Thyroid gland (tissue), 4 donors: Measurements from ENCODE around the gene ASIP. TPM values are rescaled to one million over a fixed set of nuclear protein-coding genes. Genes with fewer than 3 reads are reported as not detected.

Experiments
- DNase-seq, 2 donors: peaks; one replicate each; pipeline ENCODE4 v3.0.0-alpha.2; 2019
- H3K27ac ChIP-seq, 3 donors: fragments of 200-600 bp; sonication (generic); 1 replicate in 2 of 3; 2 replicates in 1 of 3; pipeline ENCODE4 v1.5.1; 2016 to 2019; ENCODE audit warnings: mild to moderate bottlenecking in 1 of 3, moderate library complexity in 1 of 3
- H3K27me3 ChIP-seq: fragments of 200-600 bp; sonication (generic); one replicate; pipeline ENCODE4 v1.5.1; 2019
- H3K36me3 ChIP-seq, 2 donors: fragments of 200-600 bp; sonication (generic); one replicate each; pipeline ENCODE4 v1.5.1; 2016 to 2019
- H3K4me1 ChIP-seq, 2 donors: fragments of 200-600 bp; sonication (generic); one replicate each; pipeline ENCODE4 v1.5.1; 2017 to 2019
- H3K4me3 ChIP-seq, 3 donors: fragments of 200-600 bp; sonication (generic); replicated peaks in 1 of 3; 1 replicate in 2 of 3; 2 replicates in 1 of 3; pipeline ENCODE4 v1.5.1; 2016; ENCODE audit warnings: mild to moderate bottlenecking in 1 of 3
- H3K9me3 ChIP-seq: fragments of 200-600 bp; sonication (generic); one replicate; pipeline ENCODE4 v1.5.1; 2017
- CTCF ChIP-seq, 6 experiments: fragments of 200-600 bp in 3 of 6; fragments of 450-650 bp in 3 of 6; sonication (generic) in 3 of 6; IDR thresholded peaks; one replicate each; pipeline ENCODE4 v1.5.1; 2016 to 2019; ENCODE audit warnings: antibody characterized with exemption in 6 of 6, mild to moderate bottlenecking in 2 of 6, inconsistent platforms in 1 of 6, moderate library complexity in 1 of 6
- POLR2A ChIP-seq, 2 donors: fragments of 450-650 bp; IDR thresholded peaks; one replicate each; pipeline ENCODE4 v1.6.1; 2017; ENCODE audit warnings: antibody characterized with exemption in 2 of 2, mild to moderate bottlenecking in 2 of 2, moderate library complexity in 1 of 2
- WGBS, 2 donors: methylation state at CpG; one replicate each; pipeline ENCODE4 v1.1.5; 2017; 5-methylcytosine and 5-hydroxymethylcytosine counted together
- intact Hi-C: fragments of 100-400 bp; cut with DNase I; formaldehyde crosslinking; loops from one replicate; pipeline ENCODE4 v1.15.1; 2023
- total RNA-seq, 4 donors: library from RNA; depleted of rRNA; stranded (reverse); fragments of >200 nt; gene quantifications; one replicate each; pipeline ENCODE4 v1.2.3, GENCODE V29; 2016

Gene ASIP
- total RNA-seq, 4 donors from 2014 or later: not detected

- no peaks in the 10 kb centered on the region for H3K36me3 ChIP-seq
- no peak overlapping the region for H3K4me3 ChIP-seq
- no peaks in the 10 kb centered on the region for H3K27me3 ChIP-seq
- no peak for DNase-seq
- TF ChIP-seq CTCF (IDR thresholded peaks at IDR 0.05) (no peak), POLR2A (IDR thresholded peaks at IDR 0.05) (no peak)
- intact Hi-C loops: no loop called here
- H3K27ac ChIP-seq: no peak overlapping the region
- no peaks in the 10 kb centered on the region for H3K4me1 ChIP-seq
- H3K9me3 ChIP-seq: no peaks in the 10 kb centered on the region
Measured at GRCh38 chr20:34231634-34232033, 9.6 kb upstream of the ASIP start.

GRCh38 chr20:34232494-34233087, 8.6 kb upstream of the ASIP start:
- no peak for DNase-seq

GRCh38 chr20:34233687-34234086, 7.5 kb upstream of the ASIP start:
- intact Hi-C loops: no loop called here
- TF ChIP-seq CTCF (IDR thresholded peaks at IDR 0.05) (no peak), POLR2A (IDR thresholded peaks at IDR 0.05) (no peak)
- no peak for DNase-seq
- no peaks in the 10 kb centered on the region for H3K9me3 ChIP-seq
- no peak overlapping the region for H3K27ac ChIP-seq
- no peaks in the 10 kb centered on the region for H3K36me3 ChIP-seq
- no peaks in the 10 kb centered on the region for H3K27me3 ChIP-seq
- H3K4me1 ChIP-seq: no peaks in the 10 kb centered on the region
- no peak overlapping the region for H3K4me3 ChIP-seq

More at GRCh38 chr20:34232494-34233087, 8.6 kb upstream of the ASIP start:
- Histone ChIP-seq H3K27me3 (no peaks in the 10 kb centered on the region), H3K36me3 (no peaks in the 10 kb centered on the region), H3K9me3 (no peaks in the 10 kb centered on the region), H3K4me1 (no peaks in the 10 kb centered on the region), H3K27ac (no peak overlapping the region), H3K4me3 (no peak overlapping the region)
- TF ChIP-seq POLR2A (IDR thresholded peaks at IDR 0.05): no peak
- no peak for TF ChIP-seq CTCF (IDR thresholded peaks at IDR 0.05)
- WGBS, 2 donors: 77 to 98% methylated on average over 3 of the region's 3 CpGs
- intact Hi-C loops: no loop called here

- no peak overlapping the region for H3K4me3 ChIP-seq
- H3K27ac ChIP-seq: no peak overlapping the region
- TF ChIP-seq POLR2A (IDR thresholded peaks at IDR 0.05): no peak
- TF ChIP-seq CTCF (IDR thresholded peaks at IDR 0.05): no peak
- intact Hi-C loops: no loop called here
- WGBS, 2 donors: 93 to 98% methylated on average over 2 of the region's 2 CpGs
- no peaks in the 10 kb centered on the region for H3K27me3 ChIP-seq
- H3K36me3 ChIP-seq: no peaks in the 10 kb centered on the region
- no peaks in the 10 kb centered on the region for H3K9me3 ChIP-seq
- H3K4me1 ChIP-seq: peaks cover 0 to under 1% of the 10 kb centered on the region in 2 donors
- no peak for DNase-seq
Measured at GRCh38 chr20:34235875-34236274, 5.3 kb upstream of the ASIP start.

GRCh38 chr20:34237942-34238341, 3.3 kb upstream of the ASIP start:
- H3K27ac ChIP-seq: no peak overlapping the region
- 95% methylated on average over 2 of the region's 2 CpGs for WGBS, 2 donors

More at GRCh38 chr20:34237942-34238341, 3.3 kb upstream of the ASIP start:
- Histone ChIP-seq H3K9me3 (no peaks in the 10 kb centered on the region), H3K36me3 (no peaks in the 10 kb centered on the region), H3K4me3 (no peak overlapping the region), H3K27me3 (no peaks in the 10 kb centered on the region), H3K4me1 (peaks cover 4 to 21% of the 10 kb centered on the region in 2 donors)
- TF ChIP-seq CTCF (IDR thresholded peaks at IDR 0.05) (no peak), POLR2A (IDR thresholded peaks at IDR 0.05) (no peak)
- intact Hi-C loops: no loop called here
- DNase-seq: no peak
